GM12891 (cell line): ENCODE data around the gene NBAS.
"Not testable (repeated sequence)": the region's sequence is repeated elsewhere in the genome, so short reads cannot be mapped to it uniquely, and the experiment has no call there.

Source experiments
- DNase-seq: peaks from one replicate; pipeline ENCODE4 v3.0.0; 2011; ENCODE audit warnings: low spot score; ENCODE audit not compliant: insufficient read length
- FAIRE-seq: peaks from 2 replicates; lab custom pipeline; 2011; peaks lifted over from hg19 to GRCh38; lab: Jason Lieb, UNC
- PAX5 ChIP-seq: IDR thresholded peaks from 2 replicates; pipeline ENCODE4 v1.6.1; 2011; ENCODE audit warnings: low read length, moderate library complexity, mild to moderate bottlenecking; ENCODE audit not compliant: insufficient read depth, severe bottlenecking
- POLR2A ChIP-seq: IDR thresholded peaks from 2 replicates; pipeline ENCODE4 v1.6.1; 2011; ENCODE audit warnings: low read depth, low read length, control low read depth
- POLR2AphosphoS5 ChIP-seq: IDR thresholded peaks from 2 replicates; pipeline ENCODE4 v1.6.1; 2011; ENCODE audit warnings: low read depth, low read length, control low read depth
- POU2F2 ChIP-seq: IDR thresholded peaks from 2 replicates; pipeline ENCODE4 v1.6.1; 2011; ENCODE audit warnings: low read depth, mild to moderate bottlenecking, control low read depth, low read length, moderate library complexity
- SPI1 ChIP-seq: IDR thresholded peaks from 2 replicates; pipeline ENCODE4 v1.6.1; 2011; ENCODE audit warnings: low read depth, low read length, control low read depth
- TAF1 ChIP-seq: IDR thresholded peaks from 2 replicates; pipeline ENCODE4 v1.6.1; 2011; ENCODE audit warnings: low read depth, low read length, control low read depth

The NBAS gene

GRCh38 chr2:15323227-15323626 is 237.9 kb downstream of the NBAS start:
- DNase-seq, result no peak
- TF ChIP-seq PAX5 (no peak), TAF1 (no peak), POLR2AphosphoS5 (no peak), POU2F2 (no peak), POLR2A (no peak), SPI1 (no peak)
- no peak for FAIRE-seq

- not testable (repeated sequence) for DNase-seq, FAIRE-seq
These were observed 239.7 kb downstream of the NBAS start for GRCh38 chr2:15321481-15321880.

DNA sequence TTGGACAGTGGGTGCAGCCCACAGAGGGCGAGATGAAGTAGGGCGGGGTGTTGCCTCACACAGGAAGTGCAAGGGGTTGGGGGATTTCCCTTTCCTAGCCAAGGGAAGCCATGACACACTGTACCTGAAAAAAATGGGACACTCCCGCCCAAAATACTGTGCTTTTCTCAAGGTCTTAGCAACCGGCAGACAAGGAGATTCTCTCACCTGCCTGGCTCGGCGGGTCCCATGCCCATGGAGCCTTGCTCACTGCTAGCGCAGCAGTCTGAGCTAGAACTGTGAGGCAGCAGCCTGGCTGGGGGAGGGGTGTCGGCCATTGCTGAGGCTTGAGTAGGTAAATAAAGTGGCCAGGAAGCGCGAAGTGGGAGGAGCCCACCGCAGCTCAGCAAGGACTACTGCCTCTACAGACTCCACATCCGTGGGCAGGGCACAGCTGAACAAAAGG is 244.7 kb downstream of the NBAS start:
- TF ChIP-seq POLR2AphosphoS5, result no peak
- no peak for DNase-seq
- peak; percentile 16 for FAIRE-seq

GRCh38 chr2:15315411-15315810 is 245.7 kb downstream of the NBAS start:
- no peak for TF ChIP-seq TAF1
- no peak for TF ChIP-seq SPI1
- TF ChIP-seq POLR2AphosphoS5, result no peak
- no peak for TF ChIP-seq PAX5
- TF ChIP-seq POLR2A, result no peak
- TF ChIP-seq POU2F2, result no peak
- FAIRE-seq, result no peak
- no peak for DNase-seq

GRCh38 chr2:15313657-15314056 is 247.5 kb downstream of the NBAS start:
- peak; percentile 12 for DNase-seq
- FAIRE-seq, result no peak
- no peak for TF ChIP-seq PAX5
- TF ChIP-seq POLR2AphosphoS5, result no peak

- DNase-seq (no peak), FAIRE-seq (no peak)
- no peak for TF ChIP-seq POLR2A
- no peak for TF ChIP-seq PAX5
- TF ChIP-seq TAF1, result no peak
- no peak for TF ChIP-seq POLR2AphosphoS5
- no peak for TF ChIP-seq POU2F2
- no peak for TF ChIP-seq SPI1
These were observed 249.2 kb downstream of the NBAS start for GRCh38 chr2:15311926-15312325.

GRCh38 chr2:15311201-15311907 is 249.8 kb downstream of the NBAS start:
- DNase-seq (no peak), FAIRE-seq (peak; percentile 66)
- no peak for TF ChIP-seq PAX5
- TF ChIP-seq POLR2AphosphoS5, result no peak

- DNase-seq (no peak), FAIRE-seq (no peak)
- TF ChIP-seq SPI1 (no peak), TAF1 (no peak), POLR2AphosphoS5 (no peak), PAX5 (no peak), POLR2A (no peak), POU2F2 (no peak)
These were observed 253.6 kb downstream of the NBAS start for GRCh38 chr2:15307526-15307925.

GRCh38 chr2:15306706-15307105 is 254.4 kb downstream of the NBAS start:
- TF ChIP-seq POLR2AphosphoS5 (no peak), POU2F2 (no peak), PAX5 (no peak), POLR2A (no peak), TAF1 (no peak), SPI1 (no peak)
- no peak for FAIRE-seq
- DNase-seq, result no peak

- DNase-seq (no peak), FAIRE-seq (no peak)
These were observed 257.3 kb downstream of the NBAS start for GRCh38 chr2:15303874-15304273.

DNA sequence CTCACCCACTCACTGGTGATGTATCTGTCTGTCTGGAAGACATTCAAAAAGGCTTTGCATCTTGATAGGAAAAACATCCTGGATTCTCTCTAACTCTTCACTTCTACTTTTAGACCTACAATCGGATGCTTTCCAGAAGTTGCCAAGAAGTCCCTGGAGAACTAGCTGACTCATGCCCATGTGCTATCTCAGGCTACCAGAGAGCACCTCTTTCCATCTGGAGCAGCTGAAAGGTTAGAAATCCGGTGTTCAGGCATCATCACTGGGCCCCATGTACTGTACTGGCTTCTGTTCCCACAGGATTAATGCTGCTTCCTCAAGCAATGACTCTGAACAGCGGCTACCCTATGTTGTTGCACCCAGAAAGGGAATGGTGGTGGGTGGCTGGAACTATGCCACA is 259.0 kb downstream of the NBAS start:
- FAIRE-seq, result no peak
- TF ChIP-seq SPI1, result no peak
- no peak for TF ChIP-seq POU2F2
- no peak for TF ChIP-seq TAF1
- no peak for TF ChIP-seq POLR2A
- no peak for TF ChIP-seq POLR2AphosphoS5
- TF ChIP-seq PAX5, result no peak
- DNase-seq, result no peak

More at GRCh38 chr2:15303874-15304273, 257.3 kb downstream of the NBAS start:
- TF ChIP-seq POLR2A (no peak), PAX5 (no peak), SPI1 (no peak), POLR2AphosphoS5 (no peak), TAF1 (no peak), POU2F2 (no peak)
